Measurements from ENCODE around the gene PXMP4.

PXMP4 gene

GRCh38 chr20:33681728-33682353, 38.3 kb downstream of the PXMP4 start:
- no peak for DNase-seq (ENCODE audit: low read depth)

- DNase-seq (ENCODE audit: low read depth) = no peak
These were observed 38.8 kb downstream of the PXMP4 start for GRCh38 chr20:33681288-33681687.

GRCh38 chr20:33680686-33681085, 39.4 kb downstream of the PXMP4 start:
- no peak for DNase-seq (ENCODE audit: low read depth)

GRCh38 chr20:33679758-33680485, 40.2 kb downstream of the PXMP4 start:
- DNase-seq (ENCODE audit: low read depth) = no peak

- no peak for DNase-seq (ENCODE audit: low read depth)
These were observed 42.0 kb downstream of the PXMP4 start for GRCh38 chr20:33677991-33678702.

- no peak for DNase-seq (ENCODE audit: low read depth)
These were observed 43.2 kb downstream of the PXMP4 start for GRCh38 chr20:33676652-33677645.

- no peak for DNase-seq (ENCODE audit: low read depth)
These were observed 44.0 kb downstream of the PXMP4 start for GRCh38 chr20:33676121-33676520.

- DNase-seq (ENCODE audit: low read depth) = no peak
These were observed 44.8 kb downstream of the PXMP4 start for GRCh38 chr20:33675136-33675959.

GRCh38 chr20:33674294-33675135, 45.6 kb downstream of the PXMP4 start, which contains the start of gene NECAB3:
Gene NECAB3, minus strand, starts transcription at chr20:33674428. Its CDS starts 76 bp downstream, at chr20:33674352.
- no peak for DNase-seq (ENCODE audit: low read depth)

GRCh38 chr20:33673410-33674293, 46.5 kb downstream of the PXMP4 start:
- DNase-seq (ENCODE audit: low read depth) = no peak

GRCh38 chr20:33673114-33673409, 47.0 kb downstream of the PXMP4 start:
- no peak for DNase-seq (ENCODE audit: low read depth)

GRCh38 chr20:33672426-33673113, 47.5 kb downstream of the PXMP4 start:
- no peak for DNase-seq (ENCODE audit: low read depth)

GRCh38 chr20:33671573-33672288, 48.4 kb downstream of the PXMP4 start:
- no peak for DNase-seq (ENCODE audit: low read depth)

- DNase-seq (ENCODE audit: low read depth) = no peak
These were observed 49.2 kb downstream of the PXMP4 start for GRCh38 chr20:33670715-33671499.

GRCh38 chr20:33669873-33670640, 50.1 kb downstream of the PXMP4 start:
- no peak for DNase-seq (ENCODE audit: low read depth)

GRCh38 chr20:33669224-33669623, 50.9 kb downstream of the PXMP4 start:
- no peak for DNase-seq (ENCODE audit: low read depth)
